ENCODE results near the gene MOK.
A peak's percentile ranks its signal among the peaks of the same experiment; 100 is the strongest.
"Not testable (repeated sequence)": the region's sequence is repeated elsewhere in the genome, so short reads cannot be mapped to it uniquely, and the experiment has no call there.

The MOK gene, protein sequence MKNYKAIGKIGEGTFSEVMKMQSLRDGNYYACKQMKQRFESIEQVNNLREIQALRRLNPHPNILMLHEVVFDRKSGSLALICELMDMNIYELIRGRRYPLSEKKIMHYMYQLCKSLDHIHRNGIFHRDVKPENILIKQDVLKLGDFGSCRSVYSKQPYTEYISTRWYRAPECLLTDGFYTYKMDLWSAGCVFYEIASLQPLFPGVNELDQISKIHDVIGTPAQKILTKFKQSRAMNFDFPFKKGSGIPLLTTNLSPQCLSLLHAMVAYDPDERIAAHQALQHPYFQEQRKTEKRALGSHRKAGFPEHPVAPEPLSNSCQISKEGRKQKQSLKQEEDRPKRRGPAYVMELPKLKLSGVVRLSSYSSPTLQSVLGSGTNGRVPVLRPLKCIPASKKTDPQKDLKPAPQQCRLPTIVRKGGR

DNA sequence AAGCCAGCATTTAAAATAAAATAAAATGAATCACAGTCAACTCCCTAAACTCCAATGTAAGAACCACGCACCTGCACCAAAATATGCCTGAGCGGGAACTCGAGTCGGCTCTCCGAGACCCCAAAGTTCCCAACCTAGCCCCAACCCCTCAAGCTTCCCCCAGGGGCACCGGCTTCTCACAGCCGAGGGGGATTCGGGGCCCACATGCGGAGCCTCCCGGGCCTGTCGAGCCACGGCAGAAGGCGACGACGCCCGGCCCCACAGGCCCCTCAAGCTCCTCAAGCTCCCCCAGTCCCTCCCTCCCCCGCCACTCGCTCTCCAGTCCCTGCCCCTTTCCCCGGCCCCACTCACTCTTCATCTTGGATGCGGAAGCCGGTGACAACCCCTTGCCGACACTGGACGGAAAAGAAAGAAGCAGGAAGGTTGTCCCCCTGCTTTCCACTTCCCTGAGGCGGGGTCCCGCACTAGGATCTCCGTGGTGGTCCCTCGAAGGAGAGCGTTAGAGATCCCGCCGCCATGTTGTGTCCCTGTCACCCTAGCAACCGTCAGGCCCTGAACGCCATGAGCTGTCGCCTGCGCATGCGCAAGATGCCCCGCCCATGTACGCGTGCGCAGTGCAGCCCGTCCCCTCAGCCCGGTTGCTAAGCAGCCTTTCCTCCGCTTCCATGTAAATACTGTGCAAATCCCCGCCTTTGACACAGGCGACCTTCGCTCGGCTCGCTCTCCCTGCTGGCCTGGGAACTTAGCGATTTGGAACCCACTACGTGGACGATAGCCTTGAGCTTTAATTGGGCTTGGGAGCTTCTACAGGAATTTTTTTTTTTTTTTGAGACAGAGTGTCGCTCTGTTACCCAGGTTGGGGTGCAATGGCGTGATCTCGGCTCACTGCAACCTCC lies at the start of gene MOK:
MOK (minus strand) TSS at position 554 of the 896 bp plus-strand sequence; CDS start at position 358, 196 bp downstream.
- peak; percentile 97 for DNase-seq

DNA sequence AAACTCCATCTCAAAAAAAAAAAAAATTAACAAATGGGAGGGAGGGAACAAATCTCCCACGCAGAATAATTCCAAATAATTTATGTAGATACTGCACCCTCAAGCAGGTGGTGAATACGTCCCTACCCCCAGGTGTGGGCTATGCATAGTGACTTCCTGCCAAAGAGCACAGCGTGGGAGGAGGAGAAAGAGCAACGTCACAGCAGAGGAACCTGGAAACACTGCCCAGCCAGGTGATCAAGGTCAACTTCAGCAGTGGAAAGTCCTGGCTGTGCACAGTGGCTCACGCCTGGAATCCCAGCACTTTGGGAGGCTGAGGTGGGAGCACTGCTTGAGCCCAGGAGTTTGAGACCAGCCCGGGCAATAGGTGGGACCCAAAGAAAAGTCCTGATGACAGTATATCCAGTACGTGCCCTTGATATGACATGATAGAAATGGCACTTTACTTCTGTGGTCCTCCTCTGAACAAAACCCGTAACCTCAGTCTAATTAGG lies 48.2 kb upstream of the MOK start:
- no peak for DNase-seq

DNA sequence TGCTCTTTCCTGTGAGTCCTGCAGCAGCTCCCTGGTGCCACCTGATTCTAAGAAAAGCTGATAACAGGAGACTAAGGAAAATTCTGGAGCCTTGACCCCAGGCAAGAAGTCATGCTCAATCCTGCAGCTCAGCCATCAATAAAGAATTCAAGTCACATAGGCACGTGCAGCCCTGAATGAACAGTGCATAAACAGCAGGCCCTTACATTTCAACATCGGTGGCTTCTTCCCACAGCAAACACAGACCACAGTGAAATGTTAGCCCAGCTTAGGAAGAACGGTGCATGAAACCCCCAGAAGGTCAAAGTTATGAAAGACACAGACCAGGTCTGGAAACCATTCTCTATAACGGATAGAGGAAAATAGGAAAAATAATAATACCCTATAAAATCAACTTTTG lies 47.2 kb upstream of the MOK start:
- no peak for DNase-seq

DNA sequence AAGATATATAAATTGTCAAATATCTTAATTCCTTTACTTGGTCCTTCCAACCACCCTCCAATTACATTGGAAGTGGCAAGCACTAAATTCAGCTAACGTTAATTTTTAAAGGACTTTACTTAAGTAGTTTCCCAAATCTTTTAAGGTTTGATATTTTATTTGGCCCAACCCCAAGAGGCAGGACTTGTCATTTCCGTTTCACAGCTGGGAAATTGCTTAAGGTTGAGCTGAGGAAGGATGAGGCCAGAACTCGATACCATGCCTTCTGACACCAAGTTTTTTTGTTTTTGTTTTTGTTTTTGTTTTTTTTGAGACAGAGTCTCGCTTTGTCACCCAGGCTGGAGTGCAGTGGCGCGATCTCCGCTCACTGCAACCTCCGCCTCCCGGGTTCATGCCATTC lies 46.6 kb upstream of the MOK start:
- not testable (repeated sequence) for DNase-seq

DNA sequence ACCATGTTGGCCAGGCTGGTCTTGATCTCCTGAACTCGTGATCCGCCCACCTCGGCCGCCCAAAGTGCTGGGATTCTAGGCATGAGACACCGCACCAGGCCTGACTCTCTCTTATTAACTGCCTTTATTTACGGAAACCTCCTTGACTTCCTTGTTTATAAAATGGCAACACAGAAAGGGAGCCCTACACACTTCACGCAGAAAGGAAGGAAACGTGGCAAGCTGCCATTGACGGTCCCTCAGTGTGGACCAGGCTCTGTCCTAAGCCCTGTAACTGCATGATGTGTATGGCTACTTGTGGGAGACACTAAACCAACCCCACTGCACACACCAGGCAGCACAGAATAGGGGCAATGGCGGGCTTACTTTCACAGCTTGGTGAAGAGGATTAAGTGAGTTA lies 46.1 kb upstream of the MOK start:
- DNase-seq: no peak

DNA sequence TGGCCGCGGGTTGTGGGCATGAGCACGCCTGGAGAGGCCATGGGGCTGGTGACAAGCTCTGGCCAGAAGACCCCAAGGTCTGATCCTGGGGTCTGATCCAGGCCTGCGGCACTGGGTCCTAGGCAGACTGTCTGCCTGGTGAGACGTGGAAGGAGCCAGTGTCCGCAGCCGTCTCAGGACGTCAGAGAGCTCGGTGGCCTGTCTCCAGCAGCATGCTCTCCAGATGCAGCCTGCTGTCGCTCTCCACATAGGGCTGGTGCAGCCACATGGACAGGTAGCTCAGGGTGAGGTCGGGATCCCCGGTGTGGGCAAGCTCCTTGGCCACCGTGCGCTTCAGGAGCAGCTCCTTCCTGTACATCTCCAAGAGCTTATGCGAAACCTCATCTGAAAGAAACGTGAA lies 43.4 kb upstream of the MOK start:
- DNase-seq: no peak

DNA sequence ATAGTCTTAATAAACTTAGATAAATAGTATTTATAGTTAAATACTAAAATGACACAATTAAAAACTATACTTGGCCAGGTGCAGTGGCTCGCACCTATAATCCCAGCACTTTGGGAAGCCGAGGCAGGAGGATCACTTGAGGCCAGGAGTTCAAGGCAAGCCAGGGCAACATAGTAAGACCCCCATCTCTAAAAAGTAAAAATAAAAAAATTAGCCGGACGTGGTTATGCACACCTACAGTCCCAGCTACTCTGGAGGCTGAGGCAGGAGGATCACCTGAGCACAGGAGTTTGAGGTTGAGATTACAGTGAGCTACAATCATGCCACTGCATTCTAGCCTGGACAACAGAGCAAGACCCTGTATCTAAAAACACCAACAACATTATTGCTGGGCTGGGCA lies 41.7 kb upstream of the MOK start:
- DNase-seq: no peak

DNA sequence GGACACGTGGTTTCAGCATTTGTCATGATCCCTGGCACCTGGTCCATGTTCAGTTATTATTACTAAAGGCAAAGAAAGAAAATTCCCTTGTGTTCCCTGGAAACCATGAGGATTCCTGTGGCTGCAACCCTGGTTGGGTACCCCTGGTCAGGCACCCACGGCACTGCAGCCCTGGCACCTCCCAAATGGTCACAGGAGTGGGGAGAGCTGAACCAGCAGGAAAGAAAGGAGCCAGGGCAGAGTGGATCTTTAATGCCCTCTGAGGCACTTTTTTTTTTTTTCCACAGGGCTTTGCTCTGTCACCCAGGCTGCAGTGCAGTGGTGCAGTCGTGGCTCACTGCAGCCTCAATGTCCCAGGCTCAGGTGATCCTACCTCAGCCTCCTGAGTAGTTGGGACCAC lies 40.3 kb upstream of the MOK start:
- DNase-seq: no peak

DNA sequence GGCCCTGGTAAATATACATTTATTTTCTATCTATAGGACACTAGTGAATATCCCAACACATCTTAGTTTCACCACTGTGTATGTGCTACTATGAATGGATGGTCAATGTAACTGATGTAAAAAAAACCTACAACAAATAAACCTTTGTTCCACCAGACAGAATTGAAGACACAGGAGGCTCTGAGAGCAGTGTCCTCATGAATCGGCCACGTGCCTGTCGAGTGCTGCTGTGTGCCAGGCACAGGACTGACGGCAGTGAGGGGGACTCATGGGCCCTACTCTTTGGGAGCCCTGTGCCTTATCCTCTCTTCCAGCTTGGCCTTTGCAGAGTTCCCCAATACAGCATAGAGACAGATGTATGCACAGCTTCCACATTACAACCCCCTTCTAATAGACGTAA lies 39.5 kb upstream of the MOK start:
- DNase-seq: no peak

DNA sequence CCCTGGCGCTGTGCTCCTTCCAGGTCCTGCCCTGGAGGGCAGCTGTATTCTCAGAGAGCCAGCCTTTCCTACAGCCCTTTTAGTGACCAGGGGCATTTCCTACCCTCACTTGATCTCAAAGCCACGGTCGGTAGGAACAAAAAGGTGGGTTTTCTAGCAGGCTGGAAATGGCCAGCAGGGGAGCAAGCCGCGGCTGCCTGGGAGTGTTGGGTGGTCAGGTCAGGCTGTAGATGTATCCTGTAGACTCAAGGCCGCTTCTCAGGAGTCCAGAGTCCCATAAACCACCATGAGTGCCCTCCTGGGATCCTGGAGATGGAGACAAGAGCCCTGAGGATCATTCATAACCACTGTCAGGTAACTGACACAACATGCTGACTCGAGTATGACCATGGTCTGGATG lies 39.1 kb upstream of the MOK start:
- no peak for DNase-seq

DNA sequence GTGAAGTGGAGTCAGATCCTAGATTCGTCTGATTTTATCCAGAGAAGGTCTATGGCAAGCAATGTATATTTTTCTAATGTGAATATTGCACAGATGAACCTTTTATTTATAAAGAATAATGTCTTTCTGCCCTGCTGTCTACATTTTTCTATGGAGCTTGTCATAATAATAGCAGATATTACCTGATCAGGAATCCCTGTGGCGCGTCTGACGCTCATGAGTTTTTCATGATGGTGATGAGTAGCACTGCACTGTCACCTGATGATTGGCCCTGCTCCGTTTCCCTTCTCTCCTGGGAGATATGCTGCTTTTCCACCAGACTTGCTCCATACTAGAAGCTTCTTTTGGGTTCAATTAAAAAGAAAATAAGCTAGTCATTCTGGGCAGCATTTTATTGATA lies 37.3 kb upstream of the MOK start:
- no peak for DNase-seq

DNA sequence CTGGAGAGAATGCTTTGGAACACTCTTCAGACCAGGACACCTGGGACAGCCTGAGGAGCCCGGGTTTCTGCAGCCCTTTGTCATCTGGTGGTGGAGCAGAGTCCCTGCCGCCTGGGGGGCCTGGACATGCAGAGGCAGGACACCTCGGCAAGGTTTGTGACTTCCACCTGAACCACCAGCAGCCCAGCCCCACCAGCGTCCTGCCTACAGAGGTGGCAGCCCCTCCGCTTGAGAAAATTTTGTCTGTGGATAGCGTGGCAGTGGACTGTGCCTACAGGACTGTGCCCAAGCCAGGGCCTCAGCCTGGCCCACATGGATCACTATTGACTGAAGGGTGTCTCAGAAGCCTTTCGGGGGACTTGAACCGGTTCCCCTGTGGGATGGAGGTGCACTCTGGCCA lies 36.6 kb upstream of the MOK start:
- no peak for DNase-seq

DNA sequence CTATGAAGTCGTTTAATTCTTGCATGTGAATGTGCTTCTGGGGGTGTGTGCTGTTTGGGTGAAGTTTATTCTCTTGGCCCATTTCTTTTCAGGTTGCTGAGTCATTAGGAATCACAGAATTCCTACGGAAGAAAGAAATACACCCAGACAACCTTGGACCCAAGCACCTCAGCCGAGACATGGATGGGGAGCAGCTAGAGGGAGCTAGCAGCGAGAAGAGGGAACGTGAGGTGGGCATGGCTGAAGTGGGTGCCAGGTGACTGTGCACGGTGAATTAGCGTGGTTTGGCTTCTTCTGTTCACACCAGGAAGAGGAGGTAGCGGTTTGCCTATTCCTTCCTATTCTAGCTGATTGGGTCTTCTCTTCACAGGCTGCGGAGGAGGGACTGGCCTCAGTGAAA lies 33.8 kb upstream of the MOK start:
- DNase-seq: no peak

DNA sequence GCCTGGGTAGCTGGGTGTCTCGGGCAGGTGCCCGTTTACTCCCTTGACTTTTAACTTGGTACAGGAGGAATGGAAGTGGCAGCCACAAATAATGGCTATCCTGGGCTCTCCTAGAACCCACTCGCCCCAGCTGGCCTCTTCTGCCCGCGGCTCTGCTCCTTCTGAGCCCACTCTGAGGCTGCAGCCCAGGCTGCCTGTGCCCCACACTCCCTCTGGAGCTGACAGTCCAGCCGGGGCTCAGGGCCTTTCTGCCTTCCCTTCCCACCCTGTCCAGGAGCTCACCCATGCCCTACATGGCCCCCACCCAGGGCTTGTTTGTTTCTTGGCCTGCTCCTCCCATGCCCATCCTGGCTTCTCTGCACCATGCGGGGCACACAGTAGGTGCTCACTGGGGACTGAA lies 30.2 kb upstream of the MOK start:
- no peak for DNase-seq

DNA sequence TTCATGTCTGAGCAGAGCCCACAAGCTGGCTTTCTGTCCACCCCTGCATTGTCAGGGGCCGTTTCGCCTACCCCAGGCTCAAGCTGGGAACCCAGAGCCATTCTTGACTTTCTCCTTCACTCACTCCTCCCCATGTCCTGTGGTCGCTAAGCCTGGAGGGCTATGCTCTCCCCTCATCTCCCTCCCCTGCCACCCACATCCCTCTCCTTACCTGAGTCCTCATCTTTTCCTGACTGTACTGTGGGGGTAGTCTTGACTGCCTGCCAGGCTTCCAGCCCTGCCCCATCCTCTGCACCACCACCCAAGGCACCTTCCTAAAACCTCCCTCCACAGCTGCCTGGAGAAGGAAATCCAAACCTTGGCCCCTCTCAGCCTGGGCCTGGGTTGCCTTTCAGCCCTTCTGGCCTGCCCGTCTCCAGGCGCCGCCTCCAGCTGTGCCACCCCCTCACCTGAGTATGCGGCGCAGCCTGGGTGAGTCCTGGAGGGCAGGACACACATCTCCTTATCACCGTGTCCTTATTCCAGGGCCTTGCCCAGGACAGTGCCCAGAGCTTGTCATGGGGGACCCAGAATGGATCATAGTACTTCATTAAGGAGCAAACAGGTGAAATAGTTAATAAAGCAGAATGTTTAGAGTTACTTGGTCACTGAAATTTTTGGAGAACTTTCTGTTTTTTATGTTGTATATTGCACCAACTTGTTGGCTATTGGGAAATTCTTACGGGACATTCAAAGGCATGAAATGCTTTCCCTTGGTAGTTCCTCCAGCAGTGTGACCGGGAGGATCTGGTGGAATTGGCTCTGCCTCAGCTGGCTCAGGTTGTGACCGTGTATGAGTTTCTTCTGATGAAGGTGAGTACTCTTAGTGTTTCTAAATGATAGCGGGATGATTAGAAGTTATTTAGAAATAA lies 29.1 kb upstream of the MOK start:
- DNase-seq: no peak

DNA sequence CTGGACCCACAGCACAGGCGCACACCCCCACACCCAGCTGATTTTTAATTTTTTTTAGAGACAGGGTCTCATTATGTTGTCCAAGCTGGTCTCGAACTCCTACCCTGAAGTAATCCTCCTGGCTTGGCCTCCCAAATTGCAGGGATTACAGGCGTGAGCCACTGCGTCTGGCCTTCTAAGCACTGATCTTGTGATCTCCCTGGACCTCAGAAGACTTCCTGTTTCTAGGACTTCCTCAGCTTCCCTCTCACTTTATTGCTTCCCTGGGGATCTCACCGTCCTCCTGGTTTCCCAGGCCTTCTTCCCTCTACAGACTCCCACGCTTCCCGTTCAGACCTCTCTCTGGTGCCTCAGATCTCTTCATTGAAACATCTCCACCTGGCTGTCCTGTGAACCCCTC lies 28.4 kb upstream of the MOK start:
- no peak for DNase-seq

DNA sequence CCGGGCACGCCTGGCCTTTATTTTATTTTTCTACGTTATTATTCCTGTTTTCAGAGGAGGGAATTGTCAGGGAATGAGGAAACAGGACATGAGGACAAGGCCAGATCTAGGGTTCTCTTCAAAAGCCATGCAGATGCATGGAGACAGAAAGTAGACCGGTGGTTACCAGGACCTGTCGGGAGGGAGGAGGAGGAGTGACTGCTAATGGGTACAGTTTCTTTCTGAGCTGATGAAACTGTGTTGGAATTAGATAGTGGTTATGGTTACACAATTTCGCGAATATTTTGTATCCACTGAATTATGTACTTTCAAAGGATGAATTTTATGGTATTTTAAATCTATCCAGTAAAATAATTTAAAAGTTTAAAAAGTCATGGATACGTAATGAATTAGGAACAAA lies 25.8 kb upstream of the MOK start:
- no peak for DNase-seq

DNA sequence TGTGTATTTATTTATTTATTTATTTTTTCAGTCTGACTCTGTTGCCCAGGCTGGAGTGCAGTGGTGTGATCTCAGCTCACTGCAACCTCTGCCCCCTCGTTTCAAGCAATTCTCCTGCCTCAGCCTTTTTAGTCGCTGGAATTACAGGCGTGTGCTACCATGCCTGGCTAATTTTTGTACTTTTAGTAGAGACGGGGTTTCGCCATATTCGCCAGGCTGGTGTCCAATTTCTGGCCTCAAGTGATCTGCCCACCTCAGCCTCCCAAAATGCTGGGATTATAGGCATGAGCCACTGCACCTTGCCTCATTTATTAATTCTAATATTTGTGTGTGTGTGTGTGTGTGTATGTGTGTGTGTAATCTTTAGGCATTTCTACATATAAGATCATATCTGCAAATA lies 24.4 kb upstream of the MOK start:
- not testable (repeated sequence) for DNase-seq

DNA sequence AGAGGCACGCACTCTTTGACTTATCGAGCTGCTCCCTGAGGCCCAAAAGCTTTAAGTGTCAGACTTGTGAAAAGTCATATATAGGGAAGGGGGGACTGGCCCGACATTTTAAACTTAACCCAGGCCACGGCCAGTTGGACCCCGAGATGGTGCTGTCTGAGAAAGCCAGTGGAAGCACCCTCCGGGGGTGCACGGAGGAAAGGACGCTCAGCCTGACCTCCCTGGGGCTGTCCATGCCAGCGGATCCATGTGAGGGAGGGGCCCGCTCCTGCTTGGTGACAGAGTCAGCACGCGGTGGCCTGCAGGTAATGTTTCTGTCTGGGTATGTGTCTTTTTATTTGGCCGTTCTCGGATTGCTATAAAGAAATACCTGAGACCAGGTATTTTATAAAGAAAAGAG lies 21.6 kb upstream of the MOK start:
- no peak for DNase-seq

DNA sequence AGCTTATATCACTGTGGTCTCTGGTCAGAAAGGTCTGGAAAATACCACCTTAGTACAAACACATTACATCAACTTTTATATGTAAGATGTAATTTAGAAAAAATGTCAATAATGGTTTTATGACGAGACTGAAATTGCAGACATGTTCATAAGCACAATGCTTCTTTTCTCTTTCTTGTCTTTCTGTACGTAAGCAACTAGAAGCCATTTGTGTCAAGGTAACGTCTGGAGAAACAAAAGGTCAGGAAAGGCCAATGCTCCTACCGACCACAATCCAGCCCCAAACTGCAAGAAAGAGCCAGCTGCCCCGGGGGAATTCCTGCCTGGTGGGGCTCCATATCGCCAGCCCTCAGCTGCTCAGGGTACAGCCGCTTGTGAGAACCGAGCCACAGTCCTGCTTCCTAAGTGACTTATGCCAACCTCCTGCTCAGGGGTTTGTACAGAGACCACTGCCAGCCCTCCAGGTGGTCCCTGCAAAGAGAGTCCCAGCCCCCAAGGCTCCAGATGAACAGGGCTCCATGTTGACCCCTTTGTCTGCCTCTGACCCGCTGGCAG lies 20.9 kb upstream of the MOK start:
- DNase-seq: no peak

DNA sequence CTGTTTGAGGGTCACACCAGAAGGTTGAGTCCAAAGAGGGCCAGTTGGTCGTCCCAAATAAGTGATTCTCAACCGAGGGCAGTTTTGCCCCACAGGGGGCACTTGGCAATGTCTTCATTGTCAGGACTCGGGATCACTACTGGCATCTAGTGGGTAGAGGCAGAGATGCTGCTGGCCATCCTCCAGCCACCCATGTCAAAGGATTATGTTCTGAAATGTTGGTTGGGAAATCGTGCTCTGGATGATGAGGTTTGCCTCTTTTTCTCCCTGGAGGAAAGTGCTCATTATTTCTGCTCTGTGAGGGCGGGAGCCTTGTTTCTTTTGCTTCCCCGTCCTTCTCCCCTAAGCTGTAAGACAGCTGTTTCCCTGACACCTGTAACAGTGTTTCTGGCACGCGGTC lies 18.1 kb upstream of the MOK start:
- DNase-seq: no peak
